ENCODE data around the gene CFAP45. TPM values are rescaled to one million over a fixed set of nuclear protein-coding genes. Genes with fewer than 3 reads are reported as not detected.
A peak's percentile ranks its signal among the peaks of the same experiment; 100 is the strongest.

The CFAP45 gene
- total and polyA plus RNA-seq, 2 donors (not counting 1 experiment from before 2014, with no cell fraction given), result 1.3 to 2.4 TPM

GRCh38 chr1:159854116-159854692 is 45.8 kb downstream of the CFAP45 start:
- Histone ChIP-seq H3K4me1 (ENCODE audit: control insufficient read depth in 2 of 2, insufficient read depth in 2 of 2, low read length in 2 of 2) (peaks cover 5 to 13% of the 10 kb centered on the region in 2 donors), H3K36me3 (replicated peaks in 1 of 2; ENCODE audit: control extremely low read depth in 1 of 2, control insufficient read depth in 1 of 2, extremely low read depth in 1 of 2, insufficient read depth in 2 of 2, low read length in 1 of 2) (no peaks in the 10 kb centered on the region), H2AFZ (ENCODE audit: insufficient read depth, low read depth, low read length, poor library complexity, severe bottlenecking) (peak overlapping the region; percentile 81), H3K79me2 (ENCODE audit: control insufficient read depth, insufficient read depth, low read length) (no peaks in the 10 kb centered on the region), H3K27me3 (replicated peaks in 1 of 4; ENCODE audit: control extremely low read depth in 1 of 4, control insufficient read depth in 3 of 4, insufficient read depth in 4 of 4, low read length in 3 of 4) (peaks cover 0 to 23% (median 2%) of the 10 kb centered on the region in 4 experiments), H3K4me2 (replicated peaks; ENCODE audit: low read depth, low read length, poor library complexity, severe bottlenecking) (peak overlapping the region; percentile 92), H4K20me1 (ENCODE audit: control insufficient read depth, insufficient read depth, low read length, poor library complexity, severe bottlenecking) (no peaks in the 10 kb centered on the region), H3K4me3 (ENCODE audit: control extremely low read depth in 1 of 5, extremely low read depth in 1 of 5, insufficient read depth in 1 of 5, low read depth in 2 of 5, low read length in 4 of 5) (peak overlapping the region in 4 of 5 experiments; percentile 38 to 64 (median 56)), H3K9me3 (ENCODE audit: control extremely low read depth in 1 of 3, control insufficient read depth in 2 of 3, insufficient read depth in 1 of 3, low read length in 2 of 3) (no peaks in the 10 kb centered on the region), H3K9ac (ENCODE audit: low read length) (peak overlapping the region; percentile 65), H3K27ac (ENCODE audit: low read length in 2 of 2) (no peak overlapping the region)
- ATAC-seq (ENCODE audit: low read depth) (no peak), DNase-seq (peak; percentile 23)
- Mint-ChIP-seq H3K27me3 (peaks cover 6% of the 10 kb centered on the region), H3K9me3 (ENCODE audit: insufficient read depth) (no peaks in the 10 kb centered on the region), H3K27ac (peak overlapping the region; percentile 27), H3K4me1 (peaks cover 12% of the 10 kb centered on the region), H3K4me3 (peak overlapping the region; percentile 70)
- intact Hi-C loops (cut with micrococcal nuclease), result loop anchor here (1.0 to 5.0 kb wide), 3 partner anchors 37 to 152 kb away; no protein-coding TSS in a partner anchor
- POLR2A ChIA-PET, result interaction anchor here (0.8 to 1.1 kb wide), 3 partner anchors 67 to 71 kb away, joined by 3 read pairs; partner anchors contain the start of gene TAGLN2
- CTCF ChIA-PET, result interaction anchor here (1.1 to 1.5 kb wide), 4 partner anchors 36 to 153 kb away, joined by 3 to 4 read pairs (median 4); no protein-coding TSS in a partner anchor
- WGBS (ENCODE audit: insufficient coverage), result 4% methylated on average over 30 of the region's 31 CpGs
- TF ChIP-seq CTCF (IDR thresholded peaks at IDR 0.05), result no peak
- TF ChIP-seq EZH2 (IDR thresholded peaks at IDR 0.05; ENCODE audit: borderline replicate concordance, insufficient read depth, low read depth, low read length, poor library complexity, severe bottlenecking), result no peak
